ENCODE data around the gene NT5C2.
"Not testable (repeated sequence)": the region's sequence is repeated elsewhere in the genome, so short reads cannot be mapped to it uniquely, and the experiment has no call there.

NT5C2 gene

GRCh38 chr10:103155471-103156085 lies 37.5 kb downstream of the NT5C2 start:
- DNase-seq, result no peak

- DNase-seq, result no peak
Measured at GRCh38 chr10:103154521-103155299, 38.4 kb downstream of the NT5C2 start.

DNA sequence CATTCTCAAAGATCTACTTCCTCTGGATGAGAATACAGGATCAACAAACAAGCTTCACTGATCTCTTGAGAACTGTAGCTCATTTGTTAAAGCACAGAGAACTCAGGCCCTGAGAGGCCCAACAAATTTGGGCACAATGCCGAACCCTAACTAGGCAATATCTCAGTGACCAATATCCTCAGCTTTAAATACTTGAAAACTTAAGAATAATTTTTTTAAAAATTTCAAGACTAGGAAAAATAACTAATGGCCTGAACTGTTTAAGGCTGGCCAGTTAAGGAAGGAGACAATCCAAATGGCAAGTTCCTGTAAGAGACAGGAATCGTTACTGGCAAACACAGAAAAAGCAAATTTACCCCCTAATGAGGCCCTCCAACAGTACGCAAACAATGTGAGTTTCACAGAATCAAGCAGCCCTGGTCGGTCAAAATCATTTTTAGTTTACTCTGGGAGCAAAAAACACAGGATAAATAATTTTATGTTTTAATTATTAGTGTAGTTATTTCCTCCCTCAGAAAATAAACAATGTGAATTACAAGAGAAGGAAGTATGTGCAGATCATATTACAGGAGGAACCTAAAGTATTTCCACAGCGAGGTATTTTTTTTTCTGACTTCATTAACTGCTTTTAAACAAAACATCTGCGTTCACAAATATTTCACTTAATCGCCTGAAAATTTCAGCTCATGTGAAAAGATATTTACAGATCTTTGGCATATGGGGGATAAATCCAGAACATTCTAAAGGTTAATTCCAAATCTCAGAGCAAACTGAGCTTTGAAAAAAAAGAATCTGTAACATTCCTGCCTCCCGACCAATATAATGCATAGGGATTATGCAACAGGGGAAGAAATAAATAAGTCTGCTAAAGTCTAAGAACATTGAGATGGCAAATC lies 39.5 kb downstream of the NT5C2 start:
- no peak for DNase-seq

- no peak for DNase-seq
Measured at GRCh38 chr10:103149991-103150622, 43.0 kb downstream of the NT5C2 start.

DNA sequence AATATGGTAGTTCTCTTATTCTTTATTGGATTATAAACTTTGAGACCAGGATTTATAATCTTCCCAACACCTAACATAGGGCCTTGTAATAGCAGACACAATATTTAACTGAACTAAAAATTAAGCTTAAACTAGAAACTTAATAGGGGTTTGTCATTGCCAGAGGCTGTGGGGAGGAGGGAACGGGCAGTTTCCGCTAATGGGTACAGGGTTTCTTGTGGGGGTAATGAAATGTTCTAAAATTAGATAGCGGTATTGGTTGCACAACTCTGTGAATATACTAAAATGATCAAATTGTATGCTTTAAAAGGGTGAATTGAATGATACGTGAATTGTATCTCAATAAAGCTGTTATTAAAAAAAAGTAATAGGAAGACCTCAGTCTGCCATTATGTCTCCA lies 45.4 kb downstream of the NT5C2 start:
- no peak for DNase-seq

- DNase-seq, result no peak
Measured at GRCh38 chr10:103145860-103146466, 47.1 kb downstream of the NT5C2 start.

- DNase-seq, result no peak
Measured at GRCh38 chr10:103145046-103145445, 48.0 kb downstream of the NT5C2 start.

DNA sequence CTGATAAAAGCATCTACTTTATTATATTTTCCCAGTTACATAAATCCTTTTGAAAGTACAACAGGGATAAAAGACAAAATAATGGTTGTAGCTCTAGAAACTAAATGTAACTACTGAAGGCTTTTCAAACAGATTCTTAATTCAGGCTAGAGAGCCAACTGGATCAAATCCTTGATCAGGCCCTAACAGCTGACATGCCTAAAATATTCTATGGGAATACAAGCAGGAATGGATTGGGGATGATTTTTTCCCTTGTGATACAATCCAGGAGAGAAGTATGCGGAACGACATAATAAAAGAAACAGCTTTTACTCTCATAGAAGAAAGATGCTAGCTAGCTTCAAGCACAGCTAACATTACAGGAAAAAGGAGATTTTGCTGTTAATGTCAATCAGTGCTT lies 49.0 kb downstream of the NT5C2 start:
- DNase-seq, result no peak

GRCh38 chr10:103143641-103144040 lies 49.4 kb downstream of the NT5C2 start:
- DNase-seq, result not testable (repeated sequence)

GRCh38 chr10:103141950-103142349 lies 51.1 kb downstream of the NT5C2 start:
- DNase-seq, result no peak

GRCh38 chr10:103140469-103140868 lies 52.6 kb downstream of the NT5C2 start:
- no peak for DNase-seq

DNA sequence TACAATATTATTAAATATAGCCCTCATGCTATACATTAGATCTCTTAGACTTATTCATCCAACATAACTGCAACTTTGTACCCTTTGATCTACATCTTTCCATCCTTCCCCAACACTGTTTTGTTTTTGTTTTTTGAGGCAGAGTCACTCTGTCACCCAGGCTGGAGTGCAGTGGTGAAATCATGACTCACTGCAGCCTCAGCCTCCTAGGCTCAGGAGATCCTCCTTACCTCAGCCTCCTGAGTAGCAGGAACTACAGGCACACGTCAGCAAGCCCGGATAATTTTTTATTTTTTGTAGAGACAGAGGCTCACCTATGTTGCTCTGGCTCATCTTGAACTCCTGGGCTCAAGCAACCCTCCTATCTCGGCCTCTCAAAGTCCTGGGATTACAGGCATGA lies 53.3 kb downstream of the NT5C2 start:
- DNase-seq, result no peak

- DNase-seq, result not testable (repeated sequence)
Measured at GRCh38 chr10:103135168-103135567, 57.9 kb downstream of the NT5C2 start.

GRCh38 chr10:103130910-103131309 lies 62.2 kb downstream of the NT5C2 start:
- DNase-seq, result no peak

GRCh38 chr10:103130180-103130579 lies 62.9 kb downstream of the NT5C2 start:
- not testable (repeated sequence) for DNase-seq

DNA sequence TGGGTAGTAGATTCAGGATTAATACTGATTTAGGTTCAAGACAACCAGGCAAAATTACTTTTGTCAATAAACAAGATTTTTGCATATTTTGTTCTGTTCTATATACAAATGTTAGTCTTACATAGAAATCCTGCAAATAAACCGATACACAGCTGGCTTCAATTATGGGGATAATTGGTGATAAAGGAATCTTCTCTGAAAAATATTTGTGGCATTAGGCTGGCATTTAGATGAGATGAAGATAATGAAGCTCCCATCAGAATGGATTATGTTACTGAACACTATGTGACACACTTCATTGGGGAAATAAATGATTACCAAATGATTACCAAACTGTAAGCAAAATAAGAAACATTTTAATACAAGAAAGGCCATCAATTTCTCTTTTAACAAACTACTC lies 65.8 kb downstream of the NT5C2 start:
- no peak for DNase-seq

GRCh38 chr10:103125323-103126267 lies 67.5 kb downstream of the NT5C2 start:
- DNase-seq, result no peak

- no peak for DNase-seq
Measured at GRCh38 chr10:103124420-103125096, 68.5 kb downstream of the NT5C2 start.

GRCh38 chr10:103123282-103124024 lies 69.6 kb downstream of the NT5C2 start:
- no peak for DNase-seq

All from activated CD4-positive, alpha-beta T cell treated with anti-CD3 and anti-CD28 coated beads, Interleukin-2, amount 50 U/mL, for 1 hour (primary cell).